HCT116 (cell line): ENCODE data around the gene PAMR1. TPM values are rescaled to one million over a fixed set of nuclear protein-coding genes. Genes with fewer than 3 reads are reported as not detected.

Experiments used
- ATAC-seq: fragments of 200-7000 bp; cut with Tn5 transposase; 2 replicates; pipeline ENCODE4 v1.9.1; 2020; ENCODE audit warnings: mild to moderate bottlenecking, moderate library complexity
- BruUV-seq: library from RNA; stranded (reverse); fragments of 400-500 nt; replicated peaks from 2 replicates; lab custom pipeline; 2021; lab: Mats Ljungman, UMichigan
- CTCF ChIA-PET: fragments of 300-600 bp; sonication (Branson Sonifier 250); formaldehyde crosslinking; loops from one replicate; lab custom pipeline; 2021; ENCODE audit warnings: antibody characterized with exemption; lab: Charles Lee
- POLR2A ChIA-PET: fragments of 300-600, 350-600 bp; sonication (Branson Sonifier 250); formaldehyde crosslinking; loops from one replicate; lab custom pipeline; 2021; ENCODE audit warnings: antibody characterized with exemption; lab: Charles Lee
- RAD21 ChIA-PET, 2 experiments: fragments of 300-600 bp; sonication (Branson Sonifier 250); formaldehyde crosslinking; loops; one replicate each; lab custom pipeline; 2023; ENCODE audit warnings: low total read pairs in 2 of 2; ENCODE audit not compliant: uncharacterized antibody in 2 of 2, unreplicated experiment in 2 of 2, low non-redundant PET in 1 of 2; lab: Charles Lee
- DNase-seq: peaks from one replicate; pipeline ENCODE4 v3.0.0-alpha.2; 2010; ENCODE audit warnings: low read depth, low spot score
- H2AFZ ChIP-seq: fragments of 200-600 bp; shearing (Covaris generic), sonication (generic); 2 replicates; pipeline ENCODE4 v1.6.1; 2017; ENCODE audit warnings: low read depth, mixed run types, mixed read lengths, antibody characterized with exemption, low read length; ENCODE audit not compliant: poor library complexity, severe bottlenecking
- H3K27ac ChIP-seq: 2 replicates; pipeline ENCODE4 v1.5.1; 2012; ENCODE audit warnings: low read depth, low read length
- H3K27me3 ChIP-seq: fragments of 200-600 bp; sonication (generic); 2 replicates; pipeline ENCODE4 v1.6.1; 2016; ENCODE audit warnings: mixed run types, low read length, mixed read lengths; ENCODE audit not compliant: insufficient read depth
- H3K36me3 ChIP-seq, 2 experiments: fragments of 200-500 bp in 1 of 2; fragments of 200-600 bp in 1 of 2; sonication (Bioruptor generic) in 1 of 2; sonication (generic) in 1 of 2; 2 replicates each; pipeline versions ENCODE4 v1.5.1 to v1.6.1; 2014 to 2016; ENCODE audit warnings: low read length in 2 of 2, inconsistent platforms in 1 of 2, mixed read lengths in 1 of 2, mixed run types in 1 of 2; ENCODE audit not compliant: insufficient read depth in 2 of 2, control insufficient read depth in 1 of 2
- H3K4me1 ChIP-seq, 2 experiments: fragments of 200-600 bp in 1 of 2; sonication (generic) in 1 of 2; 2 replicates each; pipeline versions ENCODE4 v1.5.1 to v1.6.1; 2012 to 2017; ENCODE audit warnings: low read length in 2 of 2, inconsistent platforms in 1 of 2, mild to moderate bottlenecking in 1 of 2, mixed read lengths in 1 of 2, mixed run types in 1 of 2, moderate library complexity in 1 of 2; ENCODE audit not compliant: insufficient read depth in 2 of 2, control insufficient read depth in 1 of 2
- H3K4me2 ChIP-seq: fragments of 200-600 bp; sonication (generic); 2 replicates; pipeline ENCODE4 v1.6.1; 2017; ENCODE audit warnings: mixed run types, low read length, mixed read lengths
- H3K4me3 ChIP-seq, 2 experiments: fragments of 200-600 bp in 1 of 2; sonication (generic) in 1 of 2; replicated peaks in 1 of 2; 2 replicates each; pipeline ENCODE4 v1.5.1; 2011 to 2016; ENCODE audit warnings: low read length in 2 of 2, control low read depth in 1 of 2, low read depth in 1 of 2, mild to moderate bottlenecking in 1 of 2, mixed read lengths in 1 of 2, mixed run types in 1 of 2
- H3K79me2 ChIP-seq: fragments of 200-600 bp; sonication (generic); 2 replicates; pipeline ENCODE4 v1.6.1; 2017; ENCODE audit warnings: mild to moderate bottlenecking, mixed run types, low read length, moderate library complexity, mixed read lengths; ENCODE audit not compliant: insufficient read depth
- H3K9ac ChIP-seq: fragments of 200-600 bp; sonication (generic); 2 replicates; pipeline ENCODE4 v1.6.1; 2016; ENCODE audit warnings: low read length, mixed read lengths
- H3K9me2 ChIP-seq: fragments of 200-600 bp; sonication (generic), shearing (Covaris generic); 2 replicates; pipeline ENCODE4 v1.6.1; 2017; ENCODE audit warnings: mixed run types, mild to moderate bottlenecking, moderate library complexity; ENCODE audit not compliant: insufficient read depth
- H3K9me3 ChIP-seq, 2 experiments: fragments of 200-500 bp in 1 of 2; fragments of 200-600 bp in 1 of 2; sonication (Bioruptor generic) in 1 of 2; sonication (generic) in 1 of 2; 2 replicates each; pipeline ENCODE4 v1.6.1; 2014 to 2017; ENCODE audit warnings: low read length in 2 of 2, mixed read lengths in 2 of 2, inconsistent platforms in 1 of 2, low read depth in 1 of 2, mild to moderate bottlenecking in 1 of 2, mixed run types in 1 of 2, moderate library complexity in 1 of 2; ENCODE audit not compliant: control insufficient read depth in 1 of 2, insufficient read depth in 1 of 2
- H4K20me1 ChIP-seq: fragments of 200-600 bp; sonication (generic), shearing (Covaris generic); 2 replicates; pipeline ENCODE4 v1.6.1; 2017; ENCODE audit warnings: mixed run types, mild to moderate bottlenecking, moderate library complexity; ENCODE audit not compliant: insufficient read depth
- EGR1 ChIP-seq: IDR thresholded peaks from 2 replicates; pipeline ENCODE4 v1.6.1; 2012; ENCODE audit warnings: low read depth
- ELF1 ChIP-seq: IDR thresholded peaks from 2 replicates; pipeline ENCODE4 v1.6.1; 2012; ENCODE audit warnings: low read depth, borderline replicate concordance
- EZH2phosphoT487 ChIP-seq: fragments of 200-600 bp; IDR thresholded peaks from 2 replicates; pipeline ENCODE4 v1.6.1; 2018; ENCODE audit warnings: antibody characterized with exemption, borderline replicate concordance
- POLR2A ChIP-seq: IDR thresholded peaks from 2 replicates; pipeline ENCODE4 v1.7.0; 2011; ENCODE audit warnings: borderline replicate concordance; ENCODE audit not compliant: insufficient read depth, insufficient read length; ENCODE audit errors: extremely low read depth
- RAD21 ChIP-seq: IDR thresholded peaks from 2 replicates; pipeline ENCODE4 v1.6.1; 2012; ENCODE audit warnings: low read depth, mild to moderate bottlenecking
- SRF ChIP-seq: IDR thresholded peaks from 2 replicates; pipeline ENCODE4 v1.6.1; 2012; ENCODE audit warnings: low read depth
- TCF7L2 ChIP-seq: IDR thresholded peaks from 2 replicates; pipeline ENCODE4 v1.7.0; 2011; ENCODE audit warnings: borderline replicate concordance, inconsistent platforms; ENCODE audit not compliant: insufficient read depth, insufficient read length; ENCODE audit errors: extremely low read depth
- ZNF274 ChIP-seq: fragments of 200-500 bp; sonication (Bioruptor generic); IDR thresholded peaks from 2 replicates; pipeline ENCODE4 v1.6.1; 2014; ENCODE audit warnings: mild to moderate bottlenecking, low read depth, low read length, inconsistent platforms
- intact Hi-C: fragments of 100-400 bp; cut with micrococcal nuclease; formaldehyde crosslinking; loops from 2 replicates; pipeline ENCODE4 v1.10.0; 2022
- total RNA-seq: library from RNA; stranded (reverse); gene quantifications from one replicate; pipeline ENCODE4 v1.2.1, GENCODE V29; 2021; ENCODE audit not compliant: unreplicated experiment

The PAMR1 gene
- total RNA-seq, 1 experiment from 2014 or later: not detected

- no peaks in the 10 kb centered on the region for H3K36me3 ChIP-seq
- POLR2A ChIA-PET: no interaction called here
- no peak for TF ChIP-seq ZNF274
- RAD21 ChIA-PET: no interaction called here
- ATAC-seq (no peak), DNase-seq (no peak)
- CTCF ChIA-PET: no interaction called here
- peaks cover 78% of the 10 kb centered on the region for H3K27me3 ChIP-seq
- no peaks in the 10 kb centered on the region for H3K79me2 ChIP-seq
- intact Hi-C loops: no loop called here
- H3K9ac ChIP-seq: no peak overlapping the region
- H2AFZ ChIP-seq: no peak overlapping the region
- no peaks in the 10 kb centered on the region for H4K20me1 ChIP-seq
- H3K27ac ChIP-seq: no peak overlapping the region
- no peaks in the 10 kb centered on the region for H3K9me3 ChIP-seq
- BruUV-seq: no TSS peak
- H3K4me1 ChIP-seq: peaks cover 0 to 4% of the 10 kb centered on the region in 2 experiments; a peak in 1 of 4 replicates
- H3K9me2 ChIP-seq: no peaks in the 10 kb centered on the region
- no peak overlapping the region for H3K4me3 ChIP-seq
- no peak overlapping the region for H3K4me2 ChIP-seq
Measured at GRCh38 chr11:35516403-35516802, 9.0 kb downstream of the PAMR1 start.

- no peak overlapping the region for H3K27ac ChIP-seq
- no peak overlapping the region for H3K9ac ChIP-seq
- DNase-seq (no peak), ATAC-seq (no peak)
- peaks cover 0 to 5% of the 10 kb centered on the region in 2 experiments; a peak in 1 of 4 replicates for H3K4me1 ChIP-seq
- CTCF ChIA-PET: no interaction called here
- no peak overlapping the region for H3K4me2 ChIP-seq
- no peaks in the 10 kb centered on the region for H3K9me2 ChIP-seq
- intact Hi-C loops: no loop called here
- BruUV-seq: no TSS peak
- peaks cover 67% of the 10 kb centered on the region for H3K27me3 ChIP-seq
- no peak for TF ChIP-seq POLR2A
- no peaks in the 10 kb centered on the region for H3K36me3 ChIP-seq
- POLR2A ChIA-PET: no interaction called here
- no peaks in the 10 kb centered on the region for H3K9me3 ChIP-seq
- H2AFZ ChIP-seq: no peak overlapping the region
- H3K4me3 ChIP-seq: no peak overlapping the region
- no peaks in the 10 kb centered on the region for H4K20me1 ChIP-seq
- no peaks in the 10 kb centered on the region for H3K79me2 ChIP-seq
- RAD21 ChIA-PET: no interaction called here
Measured at GRCh38 chr11:35515224-35515623, 10.2 kb downstream of the PAMR1 start.

GRCh38 chr11:35514481-35514880 lies 10.9 kb downstream of the PAMR1 start:
- DNase-seq (no peak), ATAC-seq (no peak)
- Histone ChIP-seq H3K79me2 (no peaks in the 10 kb centered on the region), H3K9me3 (no peaks in the 10 kb centered on the region), H4K20me1 (no peaks in the 10 kb centered on the region), H2AFZ (no peak overlapping the region), H3K27me3 (peaks cover 60% of the 10 kb centered on the region), H3K9ac (no peak overlapping the region), H3K4me1 (peaks cover 0 to 5% of the 10 kb centered on the region in 2 experiments; a peak in 1 of 4 replicates), H3K4me2 (no peak overlapping the region), H3K27ac (no peak overlapping the region), H3K9me2 (no peaks in the 10 kb centered on the region), H3K36me3 (no peaks in the 10 kb centered on the region), H3K4me3 (no peak overlapping the region)
- POLR2A ChIA-PET: no interaction called here
- no TSS peak for BruUV-seq
- RAD21 ChIA-PET: no interaction called here
- CTCF ChIA-PET: no interaction called here
- TF ChIP-seq RAD21: no peak
- no peak for TF ChIP-seq TCF7L2
- no peak for TF ChIP-seq POLR2A
- TF ChIP-seq EZH2phosphoT487: no peak
- TF ChIP-seq SRF: no peak
- TF ChIP-seq EGR1: no peak
- no peak for TF ChIP-seq ELF1
- intact Hi-C loops: no loop called here
